HG03175 (cell line): ENCODE measurements around the gene NKAIN2.
A peak's percentile ranks its signal among the peaks of the same experiment; 100 is the strongest.
"Not testable (repeated sequence)": the region's sequence is repeated elsewhere in the genome, so short reads cannot be mapped to it uniquely, and the experiment has no call there.

Source experiments
- ATAC-seq: cut with Tn5 transposase; IDR thresholded peaks from one replicate; pipeline ENCODE4 v1.9.1; 2021; ENCODE audit warnings: mild to moderate bottlenecking, moderate library complexity; ENCODE audit not compliant: unreplicated experiment

NKAIN2 gene

DNA sequence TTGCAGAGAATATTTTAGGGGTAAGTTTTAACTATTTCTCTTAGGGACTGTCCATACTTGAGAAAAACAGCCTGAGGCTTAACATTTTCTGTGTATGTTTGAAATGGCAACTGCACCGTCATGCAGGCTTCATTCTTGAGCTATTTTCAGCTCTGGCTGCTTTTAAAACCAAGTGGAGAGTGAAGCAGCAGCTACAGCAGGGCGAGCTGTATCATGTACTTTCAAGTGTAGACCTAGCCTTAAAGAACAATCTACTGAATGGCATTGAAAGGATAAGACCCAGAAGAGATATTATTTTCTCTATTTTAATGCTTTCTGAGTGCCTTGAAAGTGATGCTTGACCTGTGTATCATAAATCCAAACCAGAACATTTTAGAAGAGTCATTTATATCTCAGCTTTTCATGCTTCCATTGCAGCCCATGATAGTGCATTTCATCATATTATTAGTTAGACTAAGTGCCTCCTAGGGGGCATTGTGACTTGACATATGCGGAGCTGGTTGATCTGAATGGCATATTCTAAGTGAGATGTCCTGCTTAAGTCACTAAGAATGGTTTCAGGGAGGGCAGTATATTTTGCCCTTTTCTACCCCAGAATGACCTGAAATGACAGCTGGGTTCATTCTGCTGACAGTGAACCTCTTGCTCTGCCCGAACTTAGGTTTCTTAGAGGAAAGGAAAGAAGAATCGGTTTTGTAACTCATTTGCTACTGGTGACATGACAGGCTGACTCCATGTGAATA, 85.3 kb downstream of the NKAIN2 start:
- no peak for ATAC-seq

DNA sequence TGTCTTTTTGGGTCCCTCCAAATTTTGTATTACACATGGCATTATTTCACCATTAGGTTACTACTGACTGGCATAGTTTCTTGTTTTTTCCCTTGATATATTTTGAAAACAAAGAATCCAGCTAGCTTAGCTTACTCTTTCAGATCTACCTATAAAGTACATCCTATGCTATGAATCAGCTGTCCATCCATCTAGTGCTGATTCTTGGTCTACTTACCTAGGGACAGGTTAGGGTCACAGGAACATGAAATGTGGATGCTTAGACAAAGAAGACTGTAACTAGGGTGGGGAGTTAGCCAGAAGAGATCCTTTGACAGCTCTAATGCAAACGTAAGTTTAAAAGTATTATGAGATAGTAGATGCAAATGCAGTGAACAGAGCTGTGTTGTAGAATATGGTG, 91.7 kb downstream of the NKAIN2 start:
- ATAC-seq = no peak

DNA sequence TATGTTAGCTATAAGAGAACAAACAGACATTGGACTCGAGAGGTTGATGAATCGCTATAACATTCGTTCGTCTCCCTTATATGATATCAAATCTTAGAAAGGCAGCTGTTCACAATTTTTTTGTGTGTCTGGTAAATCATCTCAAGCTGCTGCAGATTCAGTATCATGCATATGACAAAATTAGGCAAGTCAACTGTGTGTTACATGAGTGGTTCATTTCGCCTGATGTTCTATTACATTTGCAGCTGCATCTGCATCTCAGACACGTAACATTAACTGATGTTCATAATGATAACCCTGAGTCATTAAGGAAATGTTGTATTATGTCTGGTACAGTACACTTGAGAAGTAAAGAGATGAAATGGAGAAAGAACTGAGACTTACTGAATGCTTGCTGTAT, 92.1 kb downstream of the NKAIN2 start:
- no peak for ATAC-seq

DNA sequence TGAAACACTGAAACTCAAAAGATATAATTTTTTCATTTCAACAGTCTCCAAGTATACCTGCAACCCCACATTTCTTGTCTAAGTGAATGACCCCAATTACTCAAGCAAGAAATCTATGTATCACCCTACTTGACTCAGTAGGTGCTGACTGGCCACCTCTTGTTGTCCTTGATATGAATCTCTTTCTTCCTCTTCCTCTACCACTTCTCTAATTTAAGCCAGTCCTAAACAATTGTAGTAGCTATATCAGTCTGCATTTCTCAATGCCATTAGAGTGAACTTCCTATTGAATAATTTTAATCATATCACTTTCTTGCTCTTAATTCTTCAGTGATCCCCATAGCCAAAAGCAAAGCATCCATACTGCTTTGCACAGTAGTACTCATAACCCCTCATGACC, 93.2 kb downstream of the NKAIN2 start:
- no peak for ATAC-seq

DNA sequence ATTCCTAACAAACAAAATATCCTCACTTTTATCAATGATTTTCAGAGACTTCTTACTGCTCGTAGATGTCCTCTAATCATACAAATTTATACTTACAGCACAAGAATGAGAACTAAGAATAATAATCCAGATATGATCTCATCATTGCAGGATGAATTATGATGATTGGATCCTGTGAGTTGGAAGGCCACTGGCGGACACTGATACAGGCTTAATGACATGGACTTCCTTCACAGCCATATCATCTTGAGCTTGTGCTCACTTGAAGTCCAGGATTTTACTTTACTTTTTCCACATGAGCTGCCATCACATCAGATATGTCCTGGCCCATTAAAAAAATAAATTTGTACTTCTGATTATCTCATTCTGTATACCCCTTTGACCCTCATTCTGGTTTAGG, 94.3 kb downstream of the NKAIN2 start:
- ATAC-seq = no peak

DNA sequence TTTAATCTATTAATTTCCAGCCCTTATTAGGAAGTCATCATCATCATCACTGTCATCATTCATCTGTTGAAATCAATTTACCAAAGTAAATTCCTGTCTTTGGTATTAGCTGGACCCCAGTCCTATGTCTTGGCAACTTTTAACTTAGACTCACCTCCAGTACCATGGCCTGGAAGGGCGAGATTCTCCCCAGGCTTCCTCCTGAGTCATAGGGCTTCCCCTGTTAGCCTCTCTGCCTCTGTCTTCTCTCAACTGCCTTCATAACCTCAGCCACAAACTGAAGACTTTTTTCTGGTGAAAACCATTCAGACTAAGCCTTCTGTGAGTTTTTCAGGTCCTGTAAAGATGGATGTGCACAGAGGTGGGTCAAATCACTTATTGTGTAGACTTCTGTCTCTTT, 95.0 kb downstream of the NKAIN2 start:
- no peak for ATAC-seq

DNA sequence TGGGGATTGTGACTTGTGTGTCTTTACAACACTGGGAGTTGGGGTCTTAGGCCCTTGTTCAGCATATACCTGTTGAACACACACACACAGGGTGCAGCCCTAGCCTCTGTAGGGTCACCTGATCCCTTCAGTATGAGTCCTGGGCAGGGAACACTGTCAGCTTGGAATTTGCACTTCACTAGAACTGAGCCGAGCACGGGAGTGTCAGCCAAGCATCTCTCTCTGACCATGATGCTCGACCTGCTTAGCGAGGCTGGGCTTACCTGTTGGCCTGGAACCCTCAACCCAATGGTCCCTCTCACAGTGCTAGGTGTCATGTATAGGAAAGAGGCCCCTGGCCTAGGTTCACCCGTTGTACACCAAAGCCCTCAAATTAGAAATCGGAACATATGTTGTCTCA, 96.1 kb downstream of the NKAIN2 start:
- ATAC-seq = no peak

DNA sequence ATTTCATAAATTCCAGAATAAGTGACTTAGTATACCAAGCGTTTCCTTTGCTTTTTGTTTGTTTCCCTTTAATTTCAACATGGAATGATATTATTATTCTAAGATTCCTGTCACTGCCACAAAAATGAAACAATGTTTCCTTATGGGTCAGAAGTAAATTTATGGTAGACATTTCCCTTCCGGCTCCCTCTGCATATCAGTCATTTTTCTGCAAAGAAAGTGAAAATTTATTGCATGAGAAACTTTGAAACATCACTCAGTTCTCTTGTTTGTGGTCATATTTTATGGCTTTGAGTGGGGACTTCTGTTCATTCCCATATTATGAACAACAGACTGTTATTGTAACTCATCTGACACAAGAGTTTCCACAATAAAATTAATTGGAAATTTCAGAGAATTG, 97.8 kb downstream of the NKAIN2 start:
- no peak for ATAC-seq

DNA sequence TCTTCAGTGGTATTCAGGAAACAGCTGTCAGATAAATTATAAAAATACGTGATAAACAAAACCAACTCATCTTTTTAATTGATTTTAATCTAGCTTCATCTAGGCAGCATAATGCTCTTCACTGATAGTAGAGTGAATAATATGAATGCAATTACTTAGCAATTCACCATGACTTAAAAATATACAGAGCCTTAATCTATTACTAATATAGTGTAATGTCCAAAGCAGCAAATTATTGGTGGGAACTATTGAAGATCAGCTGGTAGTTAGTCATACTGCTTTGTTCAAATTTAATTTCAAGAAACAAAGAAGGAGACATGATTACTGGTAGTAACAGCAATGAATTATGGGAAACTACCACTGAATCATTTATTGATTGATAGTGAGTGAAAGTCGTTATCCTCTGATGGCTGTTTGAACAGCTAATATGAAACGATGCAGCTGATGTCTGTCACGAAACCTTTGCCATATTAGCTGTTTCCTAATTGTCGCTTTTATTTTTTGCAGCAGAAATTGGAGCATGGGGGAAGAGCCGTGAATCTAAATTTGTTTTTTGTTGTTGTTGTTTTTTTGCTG, 99.2 kb downstream of the NKAIN2 start:
- ATAC-seq = no peak

DNA sequence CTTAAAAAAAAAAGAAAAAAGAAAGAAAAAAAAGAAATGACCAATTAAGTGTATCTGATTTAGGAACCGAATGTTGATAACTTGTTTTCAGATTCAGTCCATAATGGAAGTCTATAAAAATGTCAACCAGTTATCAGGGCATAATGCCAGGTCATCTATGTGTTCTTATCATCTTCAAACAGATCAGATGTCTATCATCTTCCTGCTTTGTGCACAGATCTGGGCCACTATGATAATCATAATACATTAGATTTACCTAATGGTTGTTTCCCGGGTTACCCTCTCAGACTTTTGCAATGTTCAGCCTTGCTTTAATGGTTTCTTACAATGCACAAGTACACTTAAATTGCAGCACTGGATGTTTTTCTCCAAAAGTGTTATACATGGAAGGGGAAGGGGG, 100.6 kb downstream of the NKAIN2 start:
- no peak for ATAC-seq

DNA sequence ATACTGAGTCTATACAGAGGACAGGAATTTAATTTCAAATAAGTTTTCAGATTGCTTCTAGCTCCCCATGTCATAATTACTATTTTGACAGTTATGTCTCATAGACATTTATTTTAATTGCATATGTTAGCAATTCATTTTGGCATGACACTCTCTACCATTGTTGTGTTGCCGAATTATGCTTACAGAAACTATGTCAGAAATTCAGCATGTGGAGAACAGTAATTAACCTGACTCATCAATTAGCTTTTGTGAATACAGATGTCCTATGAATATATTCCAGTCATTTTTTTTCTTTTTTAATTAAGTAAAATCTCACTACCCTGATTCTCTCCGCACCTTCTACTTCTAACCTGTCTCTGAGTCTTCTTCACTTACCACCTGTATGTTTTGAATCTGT, 105.1 kb downstream of the NKAIN2 start:
- no peak for ATAC-seq

DNA sequence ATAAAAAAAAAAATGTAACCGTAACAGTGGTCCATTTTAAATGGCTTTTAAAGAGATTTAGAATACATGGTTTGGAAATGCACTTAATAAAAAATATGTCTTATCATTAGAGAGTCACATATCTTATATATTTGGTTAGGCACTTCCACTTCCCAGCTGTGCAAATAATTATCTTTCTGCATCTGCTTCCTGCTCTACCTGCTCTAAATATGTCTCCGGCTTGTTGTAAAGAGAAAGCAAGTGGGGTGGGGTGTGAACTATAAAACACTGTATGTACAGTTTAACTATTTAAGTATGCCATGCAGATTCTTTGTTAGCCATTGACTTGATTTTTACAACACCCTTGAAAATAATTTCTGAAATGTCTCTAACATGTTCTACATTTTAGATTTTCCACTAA, 106.3 kb downstream of the NKAIN2 start:
- no peak for ATAC-seq

DNA sequence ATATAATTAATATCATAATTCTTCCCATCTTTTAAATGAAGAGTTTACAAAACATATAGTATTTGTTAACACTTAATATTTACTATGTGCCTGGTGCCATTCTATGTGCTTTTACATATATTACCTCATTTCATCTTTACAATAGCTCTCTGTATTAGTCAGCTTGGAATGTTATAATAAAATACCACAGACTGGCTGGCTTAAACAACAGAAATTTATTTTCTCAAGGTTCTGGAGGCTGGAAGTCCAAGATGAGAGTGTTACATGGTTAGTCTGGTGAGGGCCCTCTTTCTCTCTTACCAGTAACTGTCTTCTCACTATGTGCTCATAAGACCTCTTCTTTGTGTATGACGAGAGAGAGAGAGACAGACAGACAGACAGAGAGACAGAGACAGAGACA, 110.2 kb downstream of the NKAIN2 start:
- no peak for ATAC-seq

DNA sequence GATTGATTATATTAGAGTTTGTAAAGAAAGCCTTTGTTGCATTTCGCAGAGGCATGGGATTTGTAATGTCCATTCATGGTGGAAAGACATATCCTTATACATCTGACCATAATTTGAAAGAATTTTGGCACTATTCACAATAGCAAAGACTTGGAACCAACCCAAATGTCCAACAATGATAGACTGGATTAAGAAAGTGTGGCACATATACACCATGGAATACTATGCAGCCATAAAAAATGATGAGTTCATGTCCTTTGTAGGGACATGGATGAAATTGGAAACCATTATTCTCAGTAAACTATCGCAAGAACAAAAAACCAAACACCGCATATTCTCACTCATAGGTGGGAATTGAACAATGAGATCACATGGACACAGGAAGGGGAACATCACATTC, 119.7 kb downstream of the NKAIN2 start:
- not testable (repeated sequence) for ATAC-seq

DNA sequence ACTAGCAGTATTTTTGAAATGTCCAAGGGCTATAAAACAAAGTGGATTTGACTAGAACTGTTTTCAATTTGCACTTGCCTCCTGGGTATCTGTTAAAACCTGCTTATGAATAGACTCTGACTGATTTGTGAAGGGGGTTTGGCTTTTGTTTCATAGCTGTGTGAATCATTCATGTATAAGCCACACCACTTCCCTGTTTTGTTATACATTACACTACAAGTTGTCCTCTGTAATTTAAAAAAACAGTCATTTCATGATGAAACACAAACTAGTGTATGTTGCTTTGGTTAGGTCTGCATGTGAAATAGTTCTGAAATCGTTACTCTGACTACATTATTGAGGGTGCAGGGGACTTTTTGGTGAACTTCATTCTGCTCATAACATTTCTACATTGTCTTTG, 121.7 kb downstream of the NKAIN2 start:
- ATAC-seq = peak; percentile 92

DNA sequence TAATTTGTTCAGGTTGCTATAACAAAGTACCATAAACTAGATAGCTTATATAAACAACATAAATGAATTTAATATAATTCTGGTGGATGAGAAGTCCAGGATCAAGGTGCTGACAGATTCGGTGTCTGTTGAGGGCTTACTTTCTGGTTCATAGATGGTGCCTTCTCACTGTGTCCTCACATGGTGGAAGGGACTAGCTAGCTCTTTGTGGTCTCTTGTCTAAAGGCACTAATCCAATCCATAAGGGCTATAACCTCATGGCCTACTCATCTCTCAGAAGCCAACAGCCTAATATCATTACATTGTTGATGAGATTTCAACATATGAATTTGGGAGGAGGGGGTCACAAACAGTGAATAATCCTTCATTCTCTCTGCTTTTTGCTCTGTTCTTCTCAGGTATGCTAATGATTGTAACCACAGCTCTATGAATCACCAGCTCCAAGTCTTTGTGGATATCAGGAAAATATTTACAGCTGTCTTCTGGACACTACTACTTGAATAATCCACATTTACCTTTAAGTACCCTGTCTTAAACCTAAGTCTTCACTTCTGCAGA, 122.3 kb downstream of the NKAIN2 start:
- no peak for ATAC-seq

DNA sequence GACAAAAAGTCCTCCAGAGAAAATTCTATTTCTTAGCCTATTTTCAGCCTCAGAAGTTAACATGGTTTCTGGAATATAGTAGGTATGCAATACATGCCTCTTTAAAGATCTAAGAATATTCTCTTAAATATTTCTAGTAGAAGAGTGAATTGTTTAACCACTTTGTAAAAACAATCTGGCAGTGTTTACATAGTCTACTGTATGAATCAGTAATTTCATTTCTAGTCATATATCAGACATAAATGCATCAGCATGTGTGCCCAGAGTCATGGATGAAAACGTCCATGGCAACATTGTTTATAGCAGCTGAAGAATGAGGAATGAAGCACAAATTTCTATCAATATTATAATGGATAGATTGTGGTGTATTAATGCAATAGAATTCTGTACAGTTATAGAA, 124.9 kb downstream of the NKAIN2 start:
- ATAC-seq = no peak

DNA sequence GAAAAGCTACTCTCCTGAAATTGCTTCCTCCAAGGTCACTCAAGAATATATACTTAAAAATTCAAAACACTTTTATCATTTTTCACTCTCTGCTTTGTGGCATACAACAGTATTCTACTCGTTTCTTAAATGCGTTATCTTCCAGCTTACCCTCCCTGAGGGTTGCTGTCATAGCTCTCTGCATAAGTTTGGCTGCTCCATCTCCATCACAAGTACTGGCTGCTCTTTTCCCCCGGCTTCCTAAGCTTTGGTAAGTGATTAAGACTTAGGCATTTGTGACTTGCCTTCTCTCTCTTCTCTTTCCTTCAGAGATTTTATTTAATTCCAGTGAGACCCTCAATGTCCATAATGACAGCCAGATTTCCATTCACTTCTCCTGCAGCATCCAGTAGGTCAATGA, 128.3 kb downstream of the NKAIN2 start:
- ATAC-seq = no peak

DNA sequence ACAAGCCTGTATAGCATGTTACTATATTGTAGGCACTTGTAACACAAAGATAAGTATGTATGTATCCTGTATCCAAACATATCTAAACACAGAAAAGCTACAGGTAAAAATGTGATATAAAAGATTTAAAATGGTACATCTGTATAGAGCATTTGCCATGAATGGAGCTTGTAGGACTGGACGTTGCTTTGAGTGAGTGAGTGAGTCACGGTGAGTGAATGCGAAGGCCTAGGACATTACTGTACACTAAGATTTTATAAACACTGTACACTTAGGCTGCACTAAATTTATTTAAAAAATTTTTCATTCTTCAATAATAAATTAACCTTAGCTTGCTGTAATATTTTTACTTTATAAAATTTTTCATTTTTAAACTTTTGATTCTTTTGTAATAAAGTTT, 136.9 kb downstream of the NKAIN2 start:
- ATAC-seq = no peak

DNA sequence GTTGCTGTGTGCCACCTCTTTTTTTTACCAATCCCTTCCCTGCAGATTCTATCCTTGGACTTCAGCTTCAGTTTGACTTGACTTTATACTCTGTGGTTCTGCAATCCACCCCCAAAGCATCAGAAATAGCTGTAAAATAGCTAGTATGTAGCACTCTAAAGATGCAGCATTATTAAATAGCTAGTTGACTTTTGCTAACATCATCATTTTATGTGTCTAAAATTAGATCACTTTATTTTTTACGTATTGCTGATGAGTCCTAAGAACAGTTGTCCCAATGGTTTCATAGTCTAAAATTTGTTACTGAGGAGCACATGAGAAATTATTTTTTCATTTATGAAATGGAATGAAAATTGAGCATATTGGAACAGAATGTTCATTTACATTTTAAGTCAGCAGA, 138.2 kb downstream of the NKAIN2 start:
- ATAC-seq = no peak

DNA sequence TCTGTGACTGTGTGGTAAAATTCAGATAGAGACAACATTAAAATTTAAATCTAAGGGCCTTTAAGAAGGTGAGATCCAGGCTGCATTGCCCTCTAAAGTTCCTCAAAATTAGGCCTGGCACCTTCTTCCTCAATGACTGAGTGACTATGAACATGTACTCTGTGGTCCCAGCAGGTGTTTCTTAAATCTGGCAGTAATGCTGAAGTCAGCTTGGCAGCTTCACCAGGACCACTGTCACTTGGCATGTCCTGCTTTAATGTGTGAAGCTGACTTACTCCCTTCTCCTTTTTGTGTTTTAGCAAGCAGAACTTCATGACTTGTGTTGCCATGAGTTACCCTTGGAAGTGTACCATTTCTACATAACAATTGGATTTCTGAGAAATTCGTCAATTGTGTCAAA, 141.7 kb downstream of the NKAIN2 start:
- no peak for ATAC-seq

DNA sequence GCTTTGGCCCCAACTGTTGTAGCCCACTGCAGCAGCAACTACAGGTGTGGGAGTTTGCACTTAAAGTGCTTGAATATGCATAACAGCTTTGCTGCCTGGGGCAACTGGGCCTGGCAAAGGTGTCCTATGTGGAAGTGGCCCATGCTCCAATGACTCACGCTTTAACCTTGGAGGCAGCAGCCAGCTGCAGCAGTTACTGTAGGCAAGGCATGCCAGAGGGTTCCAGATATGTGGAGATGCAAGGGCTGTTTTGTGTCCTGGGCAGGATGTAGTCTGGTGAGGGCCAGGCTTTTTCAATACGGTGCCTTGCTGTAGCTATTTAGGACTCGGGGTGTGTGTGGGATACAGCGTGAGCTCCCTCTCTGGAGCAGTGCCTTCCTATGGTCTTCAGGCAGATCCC, 150.3 kb downstream of the NKAIN2 start:
- ATAC-seq = no peak
